ENCODE measurements around the gene DAD1.

DNA sequence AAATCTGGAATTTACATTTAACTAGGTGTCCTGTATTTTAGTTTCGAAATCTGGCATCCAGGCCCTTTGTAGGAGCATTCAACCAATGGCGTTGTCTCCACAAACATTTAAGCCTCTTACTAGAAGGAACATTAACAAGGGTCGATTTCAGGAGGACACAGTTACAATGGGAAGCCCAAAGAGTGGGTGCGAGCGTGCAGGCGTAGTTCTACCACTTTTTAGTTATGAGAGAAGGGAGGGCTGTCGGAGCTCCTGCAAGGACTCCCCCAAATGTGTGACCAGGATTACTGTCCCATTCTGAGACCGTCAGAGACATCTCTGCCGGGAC lies 8.7 kb upstream of the DAD1 start:
- no peak for TF ChIP-seq POLR2A (IDR thresholded peaks at IDR 0.05)
- TF ChIP-seq, protein P1, sequence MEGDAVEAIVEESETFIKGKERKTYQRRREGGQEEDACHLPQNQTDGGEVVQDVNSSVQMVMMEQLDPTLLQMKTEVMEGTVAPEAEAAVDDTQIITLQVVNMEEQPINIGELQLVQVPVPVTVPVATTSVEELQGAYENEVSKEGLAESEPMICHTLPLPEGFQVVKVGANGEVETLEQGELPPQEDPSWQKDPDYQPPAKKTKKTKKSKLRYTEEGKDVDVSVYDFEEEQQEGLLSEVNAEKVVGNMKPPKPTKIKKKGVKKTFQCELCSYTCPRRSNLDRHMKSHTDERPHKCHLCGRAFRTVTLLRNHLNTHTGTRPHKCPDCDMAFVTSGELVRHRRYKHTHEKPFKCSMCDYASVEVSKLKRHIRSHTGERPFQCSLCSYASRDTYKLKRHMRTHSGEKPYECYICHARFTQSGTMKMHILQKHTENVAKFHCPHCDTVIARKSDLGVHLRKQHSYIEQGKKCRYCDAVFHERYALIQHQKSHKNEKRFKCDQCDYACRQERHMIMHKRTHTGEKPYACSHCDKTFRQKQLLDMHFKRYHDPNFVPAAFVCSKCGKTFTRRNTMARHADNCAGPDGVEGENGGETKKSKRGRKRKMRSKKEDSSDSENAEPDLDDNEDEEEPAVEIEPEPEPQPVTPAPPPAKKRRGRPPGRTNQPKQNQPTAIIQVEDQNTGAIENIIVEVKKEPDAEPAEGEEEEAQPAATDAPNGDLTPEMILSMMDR (IDR thresholded peaks at IDR 0.05), result no peak
- no peak for TF ChIP-seq EP300 (IDR thresholded peaks at IDR 0.05)
